Measurements from ENCODE around the gene TATDN3.

TATDN3 gene

DNA sequence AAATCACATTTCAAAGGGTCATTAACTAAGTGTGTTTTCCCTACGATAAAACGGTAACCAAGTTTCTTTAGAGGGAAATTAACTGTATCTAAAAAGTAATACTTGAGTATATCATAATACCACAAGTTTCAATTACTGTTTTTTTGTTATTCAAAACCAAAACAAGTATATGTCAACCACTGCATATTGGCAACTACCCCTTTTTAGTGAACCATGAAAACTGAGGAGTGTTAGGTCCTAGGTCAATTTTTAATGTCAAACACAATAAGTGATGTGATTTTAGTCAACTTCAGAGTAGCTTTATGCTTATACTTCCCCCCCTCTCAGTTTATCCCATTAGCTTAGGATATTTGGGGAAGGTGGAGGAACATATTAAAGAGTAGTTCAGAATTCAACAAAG, 10.5 kb upstream of the TATDN3 start:
- Histone ChIP-seq H3K36me3 (ENCODE audit: control insufficient read depth, insufficient read depth, low read length) (no peaks in the 10 kb centered on the region), H3K27ac (no peak overlapping the region), H3K27me3 (ENCODE audit: control insufficient read depth, insufficient read depth, low read length) (no peaks in the 10 kb centered on the region), H3K4me3 (ENCODE audit: low read depth, low read length) (no peak overlapping the region), H3K4me1 (no peaks in the 10 kb centered on the region), H3K9ac (no peak overlapping the region), H2AFZ (no peak overlapping the region), H3K79me2 (no peaks in the 10 kb centered on the region), H3K4me2 (ENCODE audit: low read length) (no peak overlapping the region), H3K9me3 (ENCODE audit: control insufficient read depth, low read length) (no peaks in the 10 kb centered on the region)
- TF ChIP-seq CTCF (IDR thresholded peaks at IDR 0.05) = no peak

GRCh38 chr1:212782422-212783154, 9.1 kb upstream of the TATDN3 start:
- Histone ChIP-seq H2AFZ (no peak overlapping the region), H3K27ac (no peak overlapping the region), H3K27me3 (ENCODE audit: control insufficient read depth, insufficient read depth, low read length) (no peaks in the 10 kb centered on the region), H3K9me3 (ENCODE audit: control insufficient read depth, low read length) (no peaks in the 10 kb centered on the region), H3K4me1 (no peaks in the 10 kb centered on the region), H3K9ac (no peak overlapping the region), H3K79me2 (no peaks in the 10 kb centered on the region), H3K36me3 (ENCODE audit: control insufficient read depth, insufficient read depth, low read length) (no peaks in the 10 kb centered on the region), H3K4me2 (ENCODE audit: low read length) (no peak overlapping the region), H3K4me3 (ENCODE audit: low read depth, low read length) (no peak overlapping the region)
- TF ChIP-seq CTCF (IDR thresholded peaks at IDR 0.05) = peak; percentile 20

DNA sequence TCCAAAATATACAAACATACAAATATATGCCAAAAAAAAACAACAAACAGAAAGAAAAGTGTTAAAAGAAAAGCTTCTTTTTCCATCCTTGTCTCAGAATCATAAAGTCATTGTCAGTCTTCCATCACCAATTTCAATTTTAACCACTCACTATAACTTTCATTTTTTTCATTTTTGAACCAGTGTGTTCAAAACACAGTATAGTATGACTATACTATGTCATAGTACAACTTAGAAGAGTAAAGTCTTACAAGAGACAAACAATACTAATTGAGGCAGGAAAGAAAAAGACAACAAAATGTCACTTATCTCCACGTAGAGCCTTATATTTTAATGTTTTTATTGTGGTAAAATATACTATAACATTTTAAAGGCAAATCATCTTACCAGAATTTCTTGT, 7.7 kb upstream of the TATDN3 start:
- Histone ChIP-seq H3K4me1 (no peaks in the 10 kb centered on the region), H3K9me3 (ENCODE audit: control insufficient read depth, low read length) (no peaks in the 10 kb centered on the region), H3K36me3 (ENCODE audit: control insufficient read depth, insufficient read depth, low read length) (no peaks in the 10 kb centered on the region)

DNA sequence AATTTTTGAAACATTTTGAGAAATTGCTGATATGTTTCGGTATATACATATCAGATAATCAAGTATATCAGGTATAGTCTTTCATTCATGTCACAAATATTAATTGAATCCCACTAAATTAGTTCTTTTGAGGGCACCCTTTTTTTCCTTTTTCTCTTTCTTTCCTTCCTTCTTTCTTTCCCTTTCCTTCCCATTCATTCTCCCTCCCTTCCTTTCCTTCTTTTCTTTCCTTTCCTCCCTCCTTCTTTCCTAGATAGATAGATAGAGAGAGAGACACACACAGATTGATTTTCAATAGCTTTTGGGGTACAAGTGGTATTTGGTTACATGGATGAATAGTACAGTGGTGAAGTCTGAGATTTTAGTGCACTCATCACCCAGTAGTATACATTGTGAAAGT, 5.8 kb upstream of the TATDN3 start:
- Histone ChIP-seq H2AFZ (no peak overlapping the region), H3K4me3 (ENCODE audit: low read depth, low read length) (no peak overlapping the region), H3K36me3 (ENCODE audit: control insufficient read depth, insufficient read depth, low read length) (no peaks in the 10 kb centered on the region), H3K27ac (no peak overlapping the region), H3K4me1 (no peaks in the 10 kb centered on the region), H3K9me3 (ENCODE audit: control insufficient read depth, low read length) (no peaks in the 10 kb centered on the region), H3K4me2 (ENCODE audit: low read length) (no peak overlapping the region), H3K9ac (no peak overlapping the region), H3K27me3 (ENCODE audit: control insufficient read depth, insufficient read depth, low read length) (no peaks in the 10 kb centered on the region), H3K79me2 (no peaks in the 10 kb centered on the region)
- TF ChIP-seq CTCF (IDR thresholded peaks at IDR 0.05) = no peak

More for the DNA sequence above, 7.7 kb upstream of the TATDN3 start:
- Histone ChIP-seq H3K27me3 (ENCODE audit: control insufficient read depth, insufficient read depth, low read length) (no peaks in the 10 kb centered on the region), H3K79me2 (no peaks in the 10 kb centered on the region), H3K4me3 (ENCODE audit: low read depth, low read length) (no peak overlapping the region), H3K9ac (no peak overlapping the region), H2AFZ (no peak overlapping the region), H3K27ac (no peak overlapping the region), H3K4me2 (ENCODE audit: low read length) (no peak overlapping the region)
- no peak for TF ChIP-seq CTCF (IDR thresholded peaks at IDR 0.05)

- no peaks in the 10 kb centered on the region for H3K79me2 ChIP-seq
- peak overlapping the region; percentile 83 for H3K4me2 ChIP-seq (ENCODE audit: low read length)
- peak overlapping the region; percentile 92 for H3K27ac ChIP-seq
- TF ChIP-seq CTCF (IDR thresholded peaks at IDR 0.05) = no peak
- H3K4me1 ChIP-seq = no peaks in the 10 kb centered on the region
- peak overlapping the region; percentile 92 for H3K4me3 ChIP-seq (ENCODE audit: low read depth, low read length)
- peak overlapping the region; percentile 98 for H2AFZ ChIP-seq
- H3K9ac ChIP-seq = no peak overlapping the region
- no peaks in the 10 kb centered on the region for H3K36me3 ChIP-seq (ENCODE audit: control insufficient read depth, insufficient read depth, low read length)
- no peaks in the 10 kb centered on the region for H3K9me3 ChIP-seq (ENCODE audit: control insufficient read depth, low read length)
- no peaks in the 10 kb centered on the region for H3K27me3 ChIP-seq (ENCODE audit: control insufficient read depth, insufficient read depth, low read length)
These were observed 426 bp upstream of the TATDN3 start for GRCh38 chr1:212791261-212791675.

All from parathyroid adenoma (tissue), 2 donors.